ENCODE data around the gene SLC35F1. TPM values are rescaled to one million over a fixed set of nuclear protein-coding genes. Genes with fewer than 3 reads are reported as not detected.

SLC35F1 gene
- total RNA-seq, 6 experiments from 2014 or later = 0.12 TPM; not detected in 5

GRCh38 chr6:117880824-117881223 lies 26.2 kb upstream of the SLC35F1 start:
- Histone ChIP-seq H3K4me1 (no peaks in the 10 kb centered on the region), H3K27me3 (no peaks in the 10 kb centered on the region), H3K36me3 (no peaks in the 10 kb centered on the region), H3K27ac (no peak overlapping the region), H3K9me3 (no peaks in the 10 kb centered on the region), H3K4me3 (no peak overlapping the region)
- intact Hi-C loops (cut with DNase I) = no loop called here
- ATAC-seq = no peak
- DNase-seq = no peak
- no peak for TF ChIP-seq CTCF (IDR thresholded peaks at IDR 0.05)
- TF ChIP-seq POLR2A (IDR thresholded peaks at IDR 0.05) = no peak
- 33% methylated on average over 1 of the region's 1 CpG for WGBS (ENCODE audit: insufficient coverage, low coverage, low lambda C conversion rate, missing lambda C conversion rate)

DNA sequence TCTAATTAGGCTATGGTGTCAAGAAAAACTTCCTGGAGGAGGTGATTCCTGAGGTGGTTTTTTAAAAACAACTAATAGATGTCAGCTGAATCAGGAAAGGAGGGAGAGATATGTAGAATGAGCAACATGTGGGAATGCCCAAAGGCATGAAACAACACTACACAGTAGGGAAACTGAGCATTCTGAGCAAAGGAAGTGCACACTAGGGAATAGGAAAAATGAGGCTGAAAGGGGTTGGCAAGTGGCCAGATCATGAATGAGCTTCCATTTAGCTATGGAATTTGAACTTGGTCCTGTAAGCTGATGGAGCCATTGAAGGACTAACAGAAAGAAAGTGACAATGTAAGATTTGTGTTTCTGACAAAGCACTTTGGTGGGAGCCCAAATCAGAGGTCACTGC lies 16.9 kb upstream of the SLC35F1 start:
- no peak overlapping the region for H3K27ac ChIP-seq
- no peak for TF ChIP-seq CTCF (IDR thresholded peaks at IDR 0.05)
- no peak for TF ChIP-seq POLR2A (IDR thresholded peaks at IDR 0.05)
- no peak for DNase-seq
- no peaks in the 10 kb centered on the region for H3K9me3 ChIP-seq
- H3K36me3 ChIP-seq = no peaks in the 10 kb centered on the region
- no peak overlapping the region for H3K4me3 ChIP-seq
- intact Hi-C loops (cut with DNase I) = no loop called here
- no peaks in the 10 kb centered on the region for H3K27me3 ChIP-seq
- H3K4me1 ChIP-seq = no peaks in the 10 kb centered on the region
- ATAC-seq = no peak

GRCh38 chr6:117906507-117906957 lies 532 bp upstream of the SLC35F1 start:
- Histone ChIP-seq H3K36me3 (no peaks in the 10 kb centered on the region), H3K27me3 (peaks cover 0 to 9% of the 10 kb centered on the region in 2 donors), H3K4me3 (peak overlapping the region in 2 of 3 donors; percentile 35 to 51), H3K27ac (no peak overlapping the region), H3K4me1 (peaks cover 0 to 10% (median 0%) of the 10 kb centered on the region in 4 donors), H3K9me3 (no peaks in the 10 kb centered on the region)
- no peak for TF ChIP-seq CTCF (IDR thresholded peaks at IDR 0.05)
- no peak for TF ChIP-seq POLR2A (IDR thresholded peaks at IDR 0.05)
- WGBS (ENCODE audit: insufficient coverage, low coverage, low lambda C conversion rate, missing lambda C conversion rate) = 10% methylated on average over 14 of the region's 14 CpGs
- intact Hi-C loops (cut with DNase I) = no loop called here
- DNase-seq = peak in 1 of 3 donors; percentile 56
- peak; percentile 55 to 73 (median 62) for ATAC-seq

GRCh38 chr6:117907601-117908245 lies 659 bp downstream of the SLC35F1 start:
- DNase-seq (peak in 2 of 3 donors; percentile 16 to 40), ATAC-seq (peak in 1 of 4 donors; percentile 49)
- Histone ChIP-seq H3K4me1 (peaks cover 0 to 10% (median 0%) of the 10 kb centered on the region in 4 donors), H3K27ac (no peak overlapping the region), H3K36me3 (no peaks in the 10 kb centered on the region), H3K27me3 (peaks cover 0 to 9% of the 10 kb centered on the region in 2 donors), H3K9me3 (no peaks in the 10 kb centered on the region), H3K4me3 (peak overlapping the region; percentile 27 to 51 (median 35))
- 0% methylated on average over 1 of the region's 81 CpGs for WGBS (ENCODE audit: insufficient coverage, low coverage, low lambda C conversion rate, missing lambda C conversion rate)
- TF ChIP-seq POLR2A (IDR thresholded peaks at IDR 0.05) (no peak), CTCF (IDR thresholded peaks at IDR 0.05) (no peak)
- intact Hi-C loops (cut with DNase I) = no loop called here
